Caco-2 (cell line): ENCODE data around the gene TBX10. TPM values are rescaled to one million over a fixed set of nuclear protein-coding genes. Genes with fewer than 3 reads are reported as not detected.
A peak's percentile ranks its signal among the peaks of the same experiment; 100 is the strongest.

ENCODE experiments used
- BruUV-seq: library from RNA; stranded (reverse); fragments of 400-500 nt; replicated peaks from 2 replicates; lab custom pipeline; 2021; lab: Mats Ljungman, UMichigan
- CTCF ChIA-PET: fragments of 300-600 bp; sonication (Branson Sonifier 250); formaldehyde crosslinking; loops from one replicate; lab custom pipeline; 2022; ENCODE audit warnings: antibody characterized with exemption; lab: Charles Lee
- POLR2A ChIA-PET: fragments of 300-600 bp; sonication (Branson Sonifier 250); formaldehyde crosslinking; loops from one replicate; lab custom pipeline; 2022; ENCODE audit warnings: antibody characterized with exemption; lab: Charles Lee
- DNase-seq, 2 experiments: peaks; one replicate each; pipeline versions ENCODE4 v3.0.0 to v3.0.0-alpha.2; 2020 to 2022
- H3K27me3 ChIP-seq: replicated peaks from 2 replicates; pipeline ENCODE4 v1.6.0; 2011; ENCODE audit warnings: low read length; ENCODE audit not compliant: control insufficient read depth, insufficient read depth
- H3K36me3 ChIP-seq: 2 replicates; pipeline ENCODE4 v1.5.1; 2011; ENCODE audit warnings: low read length; ENCODE audit not compliant: control insufficient read depth, insufficient read depth
- H3K4me1 ChIP-seq: fragments of 250-450 bp; sonication (Bioruptor Pico); 2 replicates; pipeline ENCODE4 v1.5.1; 2020; ENCODE audit warnings: mild to moderate bottlenecking
- H3K4me3 ChIP-seq: 2 replicates; pipeline ENCODE4 v1.5.1; 2011; ENCODE audit warnings: low read depth, mild to moderate bottlenecking, control low read depth, low read length
- H3K9me3 ChIP-seq: fragments of 250-450 bp; sonication (Bioruptor Pico); 2 replicates; pipeline ENCODE4 v1.5.1; 2020; ENCODE audit warnings: mild to moderate bottlenecking, moderate library complexity
- H3K27ac Mint-ChIP-seq: one replicate; pipeline ENCODE4 v1.8.0; 2022; ENCODE audit warnings: mixed read lengths; ENCODE audit not compliant: unreplicated experiment
- H3K27me3 Mint-ChIP-seq: one replicate; pipeline ENCODE4 v1.8.0; 2022; ENCODE audit warnings: mixed read lengths; ENCODE audit not compliant: insufficient read depth, unreplicated experiment
- H3K36me3 Mint-ChIP-seq: one replicate; pipeline ENCODE4 v1.8.0; 2022; ENCODE audit warnings: mild to moderate bottlenecking, mixed read lengths; ENCODE audit not compliant: insufficient read depth, unreplicated experiment
- H3K4me1 Mint-ChIP-seq: one replicate; pipeline ENCODE4 v1.8.0; 2022; ENCODE audit warnings: low read depth, mixed read lengths; ENCODE audit not compliant: unreplicated experiment
- H3K4me3 Mint-ChIP-seq: one replicate; pipeline ENCODE4 v1.8.0; 2022; ENCODE audit warnings: mild to moderate bottlenecking, moderate library complexity, mixed read lengths; ENCODE audit not compliant: unreplicated experiment
- H3K9me3 Mint-ChIP-seq: one replicate; pipeline ENCODE4 v1.8.0; 2022; ENCODE audit warnings: mixed read lengths; ENCODE audit not compliant: unreplicated experiment
- intact Hi-C: fragments of 100-400 bp; cut with micrococcal nuclease; formaldehyde crosslinking; loops from one replicate; pipeline ENCODE4 v1.10.0; 2022; ENCODE audit not compliant: unreplicated experiment
- total RNA-seq: library from RNA; stranded (reverse); gene quantifications from 2 replicates; pipeline ENCODE4 v1.2.3, GENCODE V29; 2022
- TF ChIP-seq, protein P1 (sequence below), 2 experiments: fragments of 200-600 bp in 1 of 2; IDR thresholded peaks; 1 replicate in 1 of 2; 2 replicates in 1 of 2; pipeline versions ENCODE4 v1.5.1 to v1.8.0; 2011 to 2022; ENCODE audit warnings: antibody characterized with exemption in 1 of 2, control low read depth in 1 of 2, inconsistent platforms in 1 of 2, low read depth in 1 of 2, low read length in 1 of 2, mild to moderate bottlenecking in 1 of 2, moderate library complexity in 1 of 2; ENCODE audit not compliant: insufficient read depth in 1 of 2, severe bottlenecking in 1 of 2, unreplicated experiment in 1 of 2

Gene TBX10
- total RNA-seq, 1 experiment from 2014 or later = not detected

DNA sequence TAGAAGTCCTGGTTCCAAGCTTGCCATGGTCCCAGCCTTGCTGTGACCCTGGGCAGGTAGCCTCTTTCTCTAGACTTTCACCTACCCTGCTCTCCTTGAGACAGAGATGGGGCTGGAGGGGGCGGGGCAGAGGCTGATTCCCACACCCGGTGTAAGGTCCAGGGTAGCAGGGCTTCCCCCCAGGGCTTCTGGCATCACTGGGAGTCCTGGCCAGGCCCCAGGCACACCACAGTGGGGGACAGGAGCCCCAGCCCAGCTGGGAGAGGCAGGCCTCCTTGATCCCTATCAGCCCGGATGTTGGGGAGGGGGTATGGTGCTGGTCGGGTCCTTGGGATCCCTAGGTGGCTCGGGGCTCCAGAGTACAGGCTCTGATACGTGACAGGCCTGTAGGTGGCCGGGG is 8.2 kb downstream of the TBX10 start:
- peaks cover 7% of the 10 kb centered on the region for H3K4me1 Mint-ChIP-seq
- intact Hi-C loops = no loop called here
- H3K36me3 ChIP-seq = no peaks in the 10 kb centered on the region
- ChIA-PET CTCF (interaction anchor here (0.6 to 2.8 kb wide), 3 partner anchors 17 to 58 kb away, joined by 3 to 36 read pairs (median 10); no protein-coding TSS in a partner anchor), POLR2A (interaction anchor here (0.6 kb wide), 1 partner anchor 296 kb away, joined by 3 read pairs; no protein-coding TSS in a partner anchor)
- H3K4me3 Mint-ChIP-seq = peak overlapping the region; percentile 76
- no peak overlapping the region; the same call in 1 of the 2 replicates for H3K4me3 ChIP-seq
- H3K27me3 Mint-ChIP-seq = no peaks in the 10 kb centered on the region
- no peaks in the 10 kb centered on the region for H3K27me3 ChIP-seq
- peak overlapping the region; percentile 86 for H3K27ac Mint-ChIP-seq
- BruUV-seq = no TSS peak
- no peaks in the 10 kb centered on the region for H3K9me3 ChIP-seq
- peak in 1 of 2 experiments; percentile 60 for DNase-seq
- TF ChIP-seq, protein P1, sequence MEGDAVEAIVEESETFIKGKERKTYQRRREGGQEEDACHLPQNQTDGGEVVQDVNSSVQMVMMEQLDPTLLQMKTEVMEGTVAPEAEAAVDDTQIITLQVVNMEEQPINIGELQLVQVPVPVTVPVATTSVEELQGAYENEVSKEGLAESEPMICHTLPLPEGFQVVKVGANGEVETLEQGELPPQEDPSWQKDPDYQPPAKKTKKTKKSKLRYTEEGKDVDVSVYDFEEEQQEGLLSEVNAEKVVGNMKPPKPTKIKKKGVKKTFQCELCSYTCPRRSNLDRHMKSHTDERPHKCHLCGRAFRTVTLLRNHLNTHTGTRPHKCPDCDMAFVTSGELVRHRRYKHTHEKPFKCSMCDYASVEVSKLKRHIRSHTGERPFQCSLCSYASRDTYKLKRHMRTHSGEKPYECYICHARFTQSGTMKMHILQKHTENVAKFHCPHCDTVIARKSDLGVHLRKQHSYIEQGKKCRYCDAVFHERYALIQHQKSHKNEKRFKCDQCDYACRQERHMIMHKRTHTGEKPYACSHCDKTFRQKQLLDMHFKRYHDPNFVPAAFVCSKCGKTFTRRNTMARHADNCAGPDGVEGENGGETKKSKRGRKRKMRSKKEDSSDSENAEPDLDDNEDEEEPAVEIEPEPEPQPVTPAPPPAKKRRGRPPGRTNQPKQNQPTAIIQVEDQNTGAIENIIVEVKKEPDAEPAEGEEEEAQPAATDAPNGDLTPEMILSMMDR (IDR thresholded peaks at IDR 0.05; ENCODE audit: insufficient read depth in 1 of 2, low read depth in 1 of 2, low read length in 1 of 2, severe bottlenecking in 1 of 2, unreplicated experiment in 1 of 2) = no peak
- H3K4me1 ChIP-seq = peaks cover 11% of the 10 kb centered on the region
- peaks cover 26% of the 10 kb centered on the region for H3K36me3 Mint-ChIP-seq
- H3K9me3 Mint-ChIP-seq = peaks cover 7% of the 10 kb centered on the region

DNA sequence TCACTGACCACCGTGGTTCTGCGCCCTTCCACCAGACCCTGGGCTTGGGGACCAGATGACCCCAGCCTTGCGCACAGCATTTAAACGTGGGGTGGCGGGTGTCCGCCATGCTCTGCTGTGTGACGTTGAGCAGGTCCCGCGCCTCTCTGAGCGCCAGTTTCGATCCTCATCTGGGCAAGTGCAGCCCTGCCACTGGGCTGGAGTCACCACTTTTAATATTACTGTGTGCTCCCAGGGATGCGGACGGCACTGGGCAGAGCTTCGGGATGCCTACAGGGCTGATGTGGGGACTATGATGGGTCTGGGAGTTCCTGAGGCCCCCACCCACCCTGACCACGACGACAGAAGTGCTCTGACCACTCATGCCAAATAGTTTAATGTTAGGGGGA is 8.6 kb downstream of the TBX10 start:
- Mint-ChIP-seq H3K27me3 (no peaks in the 10 kb centered on the region), H3K36me3 (peaks cover 26% of the 10 kb centered on the region), H3K4me3 (peak overlapping the region; percentile 76), H3K4me1 (peaks cover 7% of the 10 kb centered on the region), H3K9me3 (peaks cover 9% of the 10 kb centered on the region), H3K27ac (peak overlapping the region; percentile 86)
- POLR2A ChIA-PET = interaction anchor here (0.6 to 2.3 kb wide), 8 partner anchors 15 to 296 kb away, joined by 3 to 12 read pairs (median 4); partner anchors contain the start of genes ACY3 and GSTP1
- DNase-seq = no peak
- CTCF ChIA-PET = interaction anchor here (0.6 to 2.9 kb wide), 26 partner anchors 8 to 458 kb away, joined by 3 to 51 read pairs (median 9); partner anchors contain the start of genes ACY3, ALDH3B2, PPP1CA and TBX10
- Histone ChIP-seq H3K9me3 (no peaks in the 10 kb centered on the region), H3K4me1 (peaks cover 11% of the 10 kb centered on the region), H3K4me3 (peak overlapping the region; percentile 88), H3K36me3 (no peaks in the 10 kb centered on the region), H3K27me3 (no peaks in the 10 kb centered on the region)
- intact Hi-C loops = loop anchor here (1.0 kb wide), 2 partner anchors 28 to 58 kb away; no protein-coding TSS in a partner anchor
- no TSS peak for BruUV-seq
- TF ChIP-seq, protein P1 (IDR thresholded peaks at IDR 0.05; ENCODE audit: insufficient read depth in 1 of 2, low read depth in 1 of 2, low read length in 1 of 2, severe bottlenecking in 1 of 2, unreplicated experiment in 1 of 2) = no peak

DNA sequence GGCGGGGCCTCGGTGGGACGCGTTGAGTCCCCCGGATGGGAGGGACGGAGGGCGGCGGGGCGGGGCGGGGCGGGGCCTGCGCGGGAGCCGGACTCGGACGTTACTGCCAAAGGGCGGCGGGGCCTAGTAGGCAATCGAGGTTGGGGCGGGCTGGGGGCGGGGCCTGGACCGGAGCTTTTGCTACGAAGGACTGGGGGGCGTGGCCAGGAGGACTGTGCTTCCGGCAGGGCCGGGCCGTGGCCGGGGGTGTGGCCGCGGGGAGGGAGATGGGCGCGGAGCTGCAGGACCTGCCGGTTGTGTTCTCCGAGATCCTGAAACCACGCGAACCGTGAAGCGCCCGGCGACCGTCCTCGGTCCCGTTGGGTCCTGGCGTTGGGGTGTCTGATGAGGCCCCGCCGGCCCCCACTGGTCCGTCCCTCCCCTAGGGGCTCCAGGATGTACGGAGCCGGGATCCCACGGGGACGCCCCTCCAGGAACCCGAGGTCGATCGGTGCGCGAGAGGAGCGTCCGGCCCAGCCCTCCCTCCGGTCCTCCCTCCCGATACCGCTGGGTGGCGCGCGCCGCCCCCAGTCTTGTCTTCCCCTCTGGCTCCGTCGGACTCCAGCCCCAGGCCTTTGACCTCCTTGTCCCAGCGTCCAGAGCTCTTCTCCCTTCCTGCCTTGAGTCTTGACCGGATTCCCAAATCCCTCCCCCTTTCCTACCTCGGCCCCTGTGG is 9.2 kb downstream of the TBX10 start:
- Mint-ChIP-seq H3K27me3 (no peaks in the 10 kb centered on the region), H3K4me1 (peaks cover 7% of the 10 kb centered on the region), H3K27ac (peak overlapping the region; percentile 86), H3K9me3 (peaks cover 9% of the 10 kb centered on the region), H3K4me3 (peak overlapping the region; percentile 76), H3K36me3 (peaks cover 26% of the 10 kb centered on the region)
- peaks cover 11% of the 10 kb centered on the region for H3K4me1 ChIP-seq
- CTCF ChIA-PET = interaction anchor here (0.6 to 3.0 kb wide), 32 partner anchors 9 to 458 kb away, joined by 3 to 51 read pairs (median 9); partner anchors contain the start of genes ACY3, ALDH3B2, GSTP1 and PITPNM1
- DNase-seq = peak; percentile 100
- H3K9me3 ChIP-seq = no peaks in the 10 kb centered on the region
- POLR2A ChIA-PET = interaction anchor here (0.6 to 2.3 kb wide), 10 partner anchors 16 to 229 kb away, joined by 3 to 12 read pairs (median 4); partner anchors contain the start of genes ACY3, AIP, GSTP1 and PPP1CA
- peak overlapping the region; percentile 88 for H3K4me3 ChIP-seq
- no peaks in the 10 kb centered on the region for H3K36me3 ChIP-seq
- no peaks in the 10 kb centered on the region for H3K27me3 ChIP-seq
- intact Hi-C loops = loop anchor here (1.0 kb wide), 2 partner anchors 29 to 57 kb away; no protein-coding TSS in a partner anchor
- TF ChIP-seq, protein P1 (IDR thresholded peaks at IDR 0.05; ENCODE audit: insufficient read depth in 1 of 2, low read depth in 1 of 2, low read length in 1 of 2, severe bottlenecking in 1 of 2, unreplicated experiment in 1 of 2) = peak; percentile 97 to 98
- TSS peak; percentile 69 for BruUV-seq
